NCI-H2196 treated with DMSO at 0.1 percent for 48 hours (cell line): Measurements from ENCODE around the gene FSTL5.

Experiments used
- DNase-seq: peaks from one replicate; lab custom pipeline; 2025; ENCODE audit not compliant: unreplicated experiment; lab: John Stamatoyannopoulos, UW

The FSTL5 gene

DNA sequence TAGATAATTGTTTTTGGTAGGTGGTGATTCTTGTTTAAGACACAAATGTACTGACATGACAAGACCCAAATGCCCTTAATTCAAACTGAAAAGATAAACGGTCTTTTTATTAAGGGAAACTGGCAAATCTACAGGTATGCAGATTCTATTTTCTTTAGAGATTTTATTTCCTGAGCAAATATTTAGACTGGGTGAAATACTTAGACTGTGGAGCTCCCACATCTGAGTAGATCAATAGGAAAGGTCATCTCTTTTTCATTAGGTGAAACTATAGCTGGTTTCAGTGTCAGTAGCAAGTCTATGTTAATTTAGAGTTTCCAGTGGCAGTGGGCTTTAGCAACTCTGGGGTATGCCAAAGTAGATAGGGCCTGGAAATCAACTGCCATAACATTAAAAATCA, 446.7 kb downstream of the FSTL5 start:
- no peak for DNase-seq

DNA sequence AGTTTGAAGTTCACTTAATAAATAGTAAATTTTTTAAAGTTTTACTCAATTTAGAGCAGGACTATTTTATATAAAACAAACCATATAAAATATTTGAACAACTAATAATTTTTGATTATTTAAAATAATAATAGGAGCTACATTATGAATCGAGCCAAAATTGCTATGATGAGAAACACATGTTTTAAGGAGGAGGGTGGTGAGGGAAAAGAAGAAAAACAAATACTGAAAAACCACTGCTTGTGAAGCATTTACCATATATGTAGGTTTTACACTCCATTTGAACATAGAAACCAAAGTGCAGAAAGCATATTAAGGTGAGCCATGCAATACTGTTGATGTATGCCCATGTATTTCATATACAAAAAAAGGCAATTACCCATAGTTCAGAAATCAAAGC, 448.9 kb downstream of the FSTL5 start:
- no peak for DNase-seq

DNA sequence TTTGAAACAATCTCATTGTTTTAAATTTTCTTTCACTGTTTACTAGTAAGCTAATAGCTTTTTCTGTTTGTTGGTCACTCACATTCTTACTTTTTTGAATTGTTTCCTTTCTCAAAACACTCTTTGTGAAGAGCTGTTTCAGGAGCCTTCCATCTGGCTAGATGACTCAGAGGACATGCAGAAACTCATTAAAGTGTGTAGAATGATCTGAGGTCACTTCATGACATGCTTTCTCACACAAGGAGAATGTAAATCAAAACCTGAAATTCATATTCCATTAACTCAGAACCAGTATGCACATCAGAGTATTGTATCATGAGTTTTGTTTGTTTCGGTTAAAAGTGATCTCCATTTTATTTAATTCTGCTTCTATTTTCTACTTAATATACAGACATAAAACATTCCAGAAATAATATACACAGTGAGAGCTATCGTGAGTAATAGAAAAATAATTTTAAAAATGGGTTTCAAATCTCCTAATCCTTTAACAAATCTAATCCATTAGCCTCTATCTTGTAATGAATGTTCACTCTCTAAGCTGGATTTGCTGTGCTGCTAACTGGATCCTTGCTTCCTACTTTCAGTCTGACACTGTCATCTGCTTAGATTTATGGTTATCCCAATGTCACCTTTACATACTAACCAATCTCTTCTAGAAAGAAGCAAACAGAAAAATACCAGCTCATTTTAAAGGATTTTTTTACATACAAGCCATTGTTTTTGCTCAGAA, 449.6 kb downstream of the FSTL5 start:
- DNase-seq: no peak

DNA sequence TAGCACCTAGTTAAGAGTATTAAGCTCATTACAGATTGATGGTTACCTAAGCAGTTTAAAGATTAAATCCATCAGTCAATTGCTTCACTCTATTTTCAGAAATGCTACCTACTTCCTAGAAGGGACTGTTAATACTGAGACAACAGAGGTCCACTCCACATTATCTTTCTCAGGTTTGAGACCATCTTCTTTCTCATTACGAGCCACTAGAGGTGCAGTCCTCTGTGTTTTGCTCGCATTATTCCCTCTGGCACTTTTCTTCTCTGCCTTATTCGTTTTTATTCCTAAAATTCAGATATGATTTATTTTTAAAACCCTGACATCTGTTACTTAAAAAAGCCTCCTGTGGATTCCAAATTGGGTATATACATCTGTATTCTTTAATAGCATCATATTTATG, 459.1 kb downstream of the FSTL5 start:
- no peak for DNase-seq

DNA sequence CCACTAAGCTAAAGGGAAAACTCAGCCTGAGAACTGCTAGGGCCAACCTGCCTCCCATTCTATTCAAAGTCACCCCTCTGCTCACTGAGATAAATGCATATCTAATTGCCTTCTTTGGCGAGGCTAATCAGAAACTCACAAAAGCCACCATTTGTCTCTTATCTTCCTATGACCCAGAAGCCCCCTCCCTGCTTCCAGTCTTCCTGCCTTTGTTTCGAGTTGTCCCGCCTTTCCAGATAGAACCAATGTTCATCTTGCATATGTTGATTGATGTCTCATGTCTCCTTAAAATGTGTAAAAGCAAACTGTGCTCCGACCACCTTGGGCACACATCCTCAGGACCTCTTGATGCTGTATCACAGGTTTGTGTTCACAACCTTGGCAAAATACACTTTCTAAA, 459.8 kb downstream of the FSTL5 start:
- no peak for DNase-seq

DNA sequence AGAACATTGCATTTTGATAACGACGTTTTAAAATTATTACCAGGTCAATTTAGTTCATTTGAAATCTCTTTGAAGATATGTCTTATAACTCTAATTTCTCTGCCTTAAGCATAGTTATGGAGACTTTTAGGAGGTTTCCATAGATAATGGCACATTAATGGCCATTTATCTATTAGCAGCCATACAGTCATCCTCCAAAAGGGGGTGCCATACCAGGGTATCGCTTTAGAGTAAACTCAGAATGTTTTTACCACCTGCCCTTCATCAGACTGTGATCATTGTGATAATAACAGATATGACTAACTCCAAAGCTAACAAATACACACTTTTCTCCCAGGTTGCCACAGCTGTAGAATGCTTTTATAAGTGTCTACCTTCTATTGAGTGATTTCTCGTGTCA, 461.5 kb downstream of the FSTL5 start:
- DNase-seq: no peak

DNA sequence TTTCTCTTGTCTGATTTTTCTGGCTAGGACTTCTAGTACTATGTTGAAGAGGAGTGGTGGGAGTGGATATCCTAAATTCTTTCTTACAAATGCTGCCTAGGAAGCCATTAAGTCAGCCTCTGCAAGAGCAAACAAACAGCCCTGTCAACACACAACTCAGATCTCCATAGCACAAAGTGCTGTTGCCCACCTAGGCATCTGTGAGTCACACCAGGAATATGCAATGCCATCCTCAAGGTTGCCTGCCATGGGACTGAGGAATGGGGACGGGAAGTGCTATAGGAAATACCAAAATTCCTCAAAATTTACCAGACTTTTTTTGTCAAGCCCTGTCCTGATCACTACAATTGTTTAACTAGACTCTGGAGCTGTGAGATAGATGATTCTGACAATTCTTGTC, 466.9 kb downstream of the FSTL5 start:
- no peak for DNase-seq

DNA sequence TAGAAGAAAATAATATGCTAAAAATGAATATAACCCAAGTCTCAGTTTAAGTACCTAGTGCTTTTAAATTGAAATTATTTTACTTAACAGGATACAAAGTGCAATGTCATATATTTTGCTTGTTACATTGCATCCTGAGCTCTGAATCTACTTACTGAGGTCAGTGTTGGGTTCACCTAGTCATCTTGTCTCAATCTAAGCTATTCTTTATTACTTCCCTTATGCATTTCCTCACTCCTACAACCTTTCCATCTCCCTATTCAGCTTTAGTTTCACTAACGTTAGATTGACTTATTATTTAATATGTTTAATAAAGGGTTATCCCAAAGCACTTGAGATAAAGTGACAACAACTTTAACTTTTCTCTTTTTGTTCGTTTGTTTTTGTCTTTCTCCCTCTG, 483.7 kb downstream of the FSTL5 start:
- no peak for DNase-seq

DNA sequence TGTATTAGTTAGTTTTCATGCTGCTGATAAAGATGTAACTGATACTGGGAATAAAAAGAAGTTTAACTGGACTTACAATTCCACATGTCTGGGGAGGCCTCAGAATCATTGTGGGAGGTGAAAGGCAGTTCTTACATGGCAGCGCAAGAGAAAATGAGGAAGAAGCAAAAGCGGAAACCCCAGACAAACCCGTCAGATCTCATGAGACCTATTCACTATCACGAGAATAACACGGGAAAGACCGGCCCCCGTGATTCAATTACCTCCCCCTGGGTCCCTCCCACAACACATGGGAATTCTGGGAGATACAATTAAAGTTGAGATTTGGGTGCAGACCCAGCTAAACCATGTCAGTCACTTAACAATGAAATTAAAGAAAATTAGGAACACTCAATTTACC, 499.1 kb downstream of the FSTL5 start:
- no peak for DNase-seq

DNA sequence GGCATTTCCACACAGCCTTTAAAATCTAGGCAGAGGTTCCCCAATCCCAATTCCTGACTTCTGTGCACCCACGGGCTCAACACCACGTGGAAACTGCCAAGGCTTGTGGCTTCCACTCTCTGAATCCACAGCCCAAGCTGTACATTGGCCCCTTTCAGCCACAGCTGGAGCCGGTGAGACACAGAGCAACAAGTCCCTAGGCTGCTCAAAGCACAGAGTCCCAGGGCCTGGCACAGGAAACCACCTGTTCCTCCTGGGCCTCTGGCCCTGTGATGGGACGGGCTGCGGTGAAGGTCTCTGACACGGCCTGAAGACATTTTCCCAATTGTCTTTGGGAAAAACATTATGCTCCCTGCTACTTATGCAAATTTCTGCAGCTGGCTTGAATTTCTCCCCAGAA, 500.0 kb downstream of the FSTL5 start:
- no peak for DNase-seq

DNA sequence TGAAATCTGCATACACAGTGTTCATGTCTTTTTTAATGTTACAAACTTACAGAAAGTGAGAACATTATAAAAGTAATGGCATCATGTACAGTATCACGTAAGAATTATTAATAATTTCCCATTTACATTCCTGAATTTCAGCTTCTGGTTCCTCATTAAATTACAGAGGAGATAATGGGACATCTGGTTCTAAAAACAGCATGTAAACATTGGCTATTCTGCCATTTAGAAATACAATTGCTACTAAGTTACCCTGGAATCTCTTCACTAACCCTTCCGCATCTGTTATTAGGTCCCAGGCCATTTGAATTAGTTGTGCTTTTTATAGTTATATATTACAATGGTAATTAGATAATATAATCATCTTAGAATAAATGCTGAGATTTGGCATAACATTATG, 505.1 kb downstream of the FSTL5 start:
- no peak for DNase-seq

DNA sequence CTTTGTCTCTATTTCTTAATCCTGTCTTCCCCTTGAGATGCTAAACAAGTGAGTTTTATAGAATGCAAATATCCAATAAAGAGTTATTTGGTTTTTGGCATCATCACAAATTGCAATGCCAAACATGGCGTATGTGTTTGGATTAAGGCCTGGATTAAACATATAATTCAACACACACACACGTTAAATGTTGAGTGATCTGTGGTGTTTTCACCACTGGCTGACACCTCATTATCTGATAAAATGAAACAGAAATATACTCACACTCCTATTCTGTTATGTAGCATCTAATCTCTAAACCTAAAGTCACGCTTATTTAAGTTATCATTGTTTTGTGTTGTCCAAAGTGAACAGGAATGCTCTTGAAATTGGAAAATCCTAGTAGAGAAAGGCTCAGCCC, 506.2 kb downstream of the FSTL5 start:
- DNase-seq: no peak

DNA sequence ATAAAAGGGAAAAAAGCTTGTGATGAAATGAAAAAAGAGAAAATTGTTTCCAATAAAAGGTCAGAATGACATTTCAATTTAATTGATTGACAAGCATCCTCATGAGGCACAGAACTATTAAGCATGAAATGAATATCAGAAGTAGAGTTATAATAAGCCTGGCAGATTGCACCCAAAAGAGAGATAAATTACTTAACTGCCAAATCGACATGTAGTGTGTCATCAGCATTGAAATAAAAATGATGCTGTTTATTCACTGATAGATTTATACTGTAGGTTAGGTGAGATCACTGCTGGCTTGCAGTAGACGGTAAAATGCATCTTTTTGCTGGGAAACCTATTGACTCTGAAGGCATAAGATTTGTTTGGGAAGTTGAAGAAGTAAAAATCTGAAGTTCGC, 507.2 kb downstream of the FSTL5 start:
- no peak for DNase-seq

DNA sequence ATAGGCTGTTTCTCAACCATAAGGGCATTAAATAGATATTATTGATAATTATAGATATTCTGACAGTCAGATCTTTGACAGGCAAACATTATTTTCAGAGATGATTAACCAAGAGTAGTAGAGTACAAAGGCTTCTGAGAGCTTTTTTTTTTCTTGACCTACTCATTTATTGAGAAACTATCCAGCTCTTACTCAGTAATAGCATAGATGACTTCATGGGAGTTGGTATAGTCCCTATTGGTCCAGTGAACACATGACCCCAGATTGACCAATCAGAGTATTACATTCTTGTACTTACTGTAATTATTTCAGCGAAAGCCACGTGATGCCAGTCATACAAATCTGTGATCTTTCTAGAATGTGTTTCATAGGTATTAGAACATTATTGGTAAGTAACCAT, 508.7 kb downstream of the FSTL5 start:
- DNase-seq: no peak

DNA sequence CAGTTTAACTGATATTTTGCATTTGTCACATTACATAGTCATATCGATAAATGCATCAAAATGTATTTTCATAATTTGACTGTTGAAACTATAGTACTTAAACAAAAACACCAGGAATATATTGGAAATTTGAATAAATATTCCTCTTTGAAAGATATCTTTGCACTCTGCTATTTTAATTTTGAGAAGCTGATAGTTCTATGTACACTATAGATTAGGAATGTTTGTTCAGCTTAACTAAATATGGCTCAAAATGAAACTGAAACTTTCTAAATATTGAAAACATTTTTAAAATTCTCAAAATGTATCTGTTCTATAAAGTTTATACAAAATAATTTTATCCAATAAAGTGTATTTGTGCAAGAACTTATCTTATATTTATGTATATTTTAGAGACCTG, 510.1 kb downstream of the FSTL5 start:
- no peak for DNase-seq

DNA sequence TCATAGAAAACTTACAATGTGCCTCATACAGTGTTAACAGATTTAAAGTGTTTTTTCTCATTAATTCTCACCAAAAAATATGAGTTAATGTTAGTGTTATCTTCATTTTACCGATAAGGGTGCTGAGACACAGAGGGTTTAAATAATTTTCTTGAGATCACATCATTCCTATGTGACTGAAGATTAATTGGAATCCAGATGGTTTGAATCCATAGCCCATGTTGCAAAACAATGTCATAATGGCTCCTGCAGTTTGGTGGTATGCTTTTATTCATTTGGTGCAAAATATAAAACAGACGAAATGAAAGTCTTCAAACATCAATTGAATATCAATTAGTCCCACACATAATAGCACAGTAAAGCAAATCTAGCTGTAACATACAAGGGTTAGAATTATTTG, 512.2 kb downstream of the FSTL5 start:
- DNase-seq: no peak

DNA sequence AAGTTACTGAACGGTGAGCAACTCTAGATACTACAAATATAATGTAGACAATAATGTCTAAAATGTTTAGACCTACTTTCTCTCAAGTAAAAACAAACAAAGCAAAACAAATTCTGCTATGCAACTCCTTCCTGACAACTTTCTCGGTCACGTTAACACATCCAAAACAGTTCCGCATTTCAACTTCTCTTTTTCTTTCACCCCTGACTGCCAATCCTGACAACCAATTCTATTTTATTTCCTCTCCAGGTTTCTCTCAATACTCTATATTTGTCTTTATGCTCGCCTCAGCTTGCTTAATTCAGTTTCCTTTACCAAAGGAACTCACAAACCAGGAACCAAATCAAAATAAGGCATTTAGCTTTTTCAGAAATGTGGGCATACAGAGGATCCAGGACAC, 513.0 kb downstream of the FSTL5 start:
- DNase-seq: no peak

DNA sequence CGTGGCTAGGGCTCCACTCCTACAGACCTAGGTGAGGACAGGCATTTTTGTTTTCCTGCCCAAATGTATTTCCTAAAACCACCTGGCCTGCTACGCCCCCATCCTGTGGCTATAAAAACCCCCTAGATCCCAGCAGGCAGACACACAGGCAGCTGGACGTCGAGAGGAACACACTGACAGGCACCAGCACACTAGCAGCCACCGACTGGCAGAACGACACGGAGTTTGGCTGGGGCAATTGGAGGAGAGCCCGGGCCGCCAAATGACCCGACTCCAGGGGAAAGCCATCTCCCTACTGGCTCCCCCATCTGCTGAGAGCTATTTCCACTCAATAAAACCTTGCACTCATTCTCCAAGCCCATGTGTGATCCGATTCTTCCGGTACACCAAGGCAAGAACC, 516.0 kb downstream of the FSTL5 start:
- no peak for DNase-seq

DNA sequence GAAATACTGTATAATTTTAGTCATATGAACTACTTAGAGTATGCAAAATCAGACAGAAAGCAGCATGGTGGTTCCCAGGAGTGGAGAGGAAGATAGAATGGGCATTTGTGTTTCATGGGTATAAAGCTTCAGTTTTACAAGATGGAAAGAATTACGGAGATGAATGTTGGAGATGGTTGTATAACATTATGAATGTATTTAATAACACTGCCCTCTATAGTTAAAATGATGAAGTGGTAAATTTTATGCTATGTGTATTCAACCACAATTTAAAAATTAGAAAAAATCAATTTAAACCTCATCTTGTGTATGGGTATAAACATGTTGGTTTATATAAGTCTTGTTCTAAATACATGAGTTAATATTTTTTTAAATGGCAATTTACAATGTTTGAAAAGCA, 521.1 kb downstream of the FSTL5 start:
- no peak for DNase-seq

DNA sequence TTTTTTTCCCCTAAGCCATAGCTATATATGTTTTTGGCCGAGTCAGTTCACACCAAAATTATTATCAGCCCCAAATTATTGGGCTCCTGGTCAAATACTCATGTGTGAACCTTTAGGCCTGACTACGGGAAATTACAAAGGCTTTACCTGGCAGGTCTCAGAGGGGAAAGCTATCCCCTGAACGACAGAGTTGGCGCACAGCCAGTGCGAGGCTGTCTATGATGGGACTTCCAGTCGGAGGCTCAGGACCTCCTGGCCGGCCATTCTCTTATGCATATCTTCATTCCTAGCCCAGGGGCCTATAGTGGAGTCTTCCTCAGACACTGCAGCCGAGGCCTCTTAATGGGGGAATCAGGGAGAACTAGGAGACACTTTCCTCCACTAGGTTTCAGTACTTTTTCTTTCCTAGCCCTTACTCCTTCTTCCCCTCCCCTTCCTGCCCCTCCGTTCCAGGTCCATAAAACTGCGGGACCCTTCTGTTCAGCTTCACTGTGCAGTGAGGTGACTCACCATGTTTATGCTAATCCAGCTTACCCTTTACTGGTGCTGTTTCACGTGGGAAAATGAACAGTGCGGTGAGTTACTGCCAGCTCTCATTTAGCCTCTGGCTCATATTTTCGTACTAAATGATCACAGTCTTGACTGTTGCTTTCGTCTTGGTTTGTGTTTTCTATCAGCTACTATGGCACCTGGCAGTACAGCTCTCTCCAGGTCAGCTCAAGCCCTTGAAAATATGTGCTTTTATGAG, 533.9 kb downstream of the FSTL5 start:
- no peak for DNase-seq

DNA sequence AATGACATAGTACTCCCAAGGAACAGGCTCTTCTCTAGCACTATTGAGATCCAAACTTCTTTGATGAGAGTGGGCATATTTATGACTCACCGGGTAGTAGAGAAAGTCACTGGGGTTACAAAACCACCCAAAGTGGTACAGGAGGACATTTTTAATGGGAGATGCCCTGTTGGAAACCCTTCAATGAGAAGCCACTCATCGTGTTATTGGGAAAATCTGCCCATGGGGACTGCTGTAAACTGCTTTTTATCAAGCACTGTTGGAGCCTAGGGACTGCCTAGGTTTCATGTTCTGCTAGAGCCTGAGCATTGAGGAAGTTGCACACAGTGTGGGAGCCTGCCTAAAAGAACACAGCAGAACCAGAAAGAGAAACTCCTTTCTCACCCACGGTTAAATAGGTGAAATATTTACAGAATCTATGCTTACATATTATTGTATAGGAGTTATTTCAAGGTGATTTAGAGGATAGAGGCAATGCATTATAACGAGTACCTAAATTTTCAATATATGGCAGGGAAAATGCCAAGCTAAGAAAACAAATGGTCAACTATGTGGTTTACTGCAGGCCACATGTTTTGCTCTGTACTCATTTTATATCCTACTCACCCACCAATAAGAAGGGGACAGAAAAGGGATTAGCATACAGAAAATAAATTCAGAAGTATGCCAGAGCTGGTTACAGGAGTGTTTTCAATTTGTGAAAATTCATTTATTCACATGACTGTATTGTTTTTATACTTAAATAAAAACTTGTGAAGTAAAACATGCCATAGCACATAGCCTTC, 559.1 kb downstream of the FSTL5 start:
- DNase-seq: no peak

DNA sequence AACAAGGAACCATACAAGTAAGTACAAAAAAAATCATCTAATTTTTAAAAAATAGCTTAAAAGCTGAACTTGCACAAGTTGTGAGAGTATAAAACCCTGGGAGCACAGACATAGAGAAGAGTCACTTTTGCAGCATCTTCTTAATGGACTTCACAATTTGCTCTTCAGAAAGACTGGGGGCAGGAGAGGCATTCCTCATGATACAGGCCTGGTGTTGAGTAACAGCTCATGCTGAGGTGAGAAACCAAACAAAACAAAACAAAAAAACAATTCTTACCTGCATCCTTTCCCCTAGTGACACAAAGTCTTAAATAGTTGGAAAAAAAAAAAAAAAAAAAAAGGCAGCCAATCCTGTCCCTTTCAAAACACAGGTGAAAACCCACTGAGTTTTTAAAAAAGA, 562.8 kb downstream of the FSTL5 start:
- no peak for DNase-seq
